ENCODE results near the gene NKIRAS1.

- TF ChIP-seq CTCF (IDR thresholded peaks at IDR 0.05): no peak
- TF ChIP-seq EP300 (IDR thresholded peaks at IDR 0.05): no peak
- TF ChIP-seq POLR2A (IDR thresholded peaks at IDR 0.05; ENCODE audit: low read depth): no peak
- no peak for TF ChIP-seq POLR2AphosphoS5 (IDR thresholded peaks at IDR 0.05)
These were observed 4.3 kb upstream of the NKIRAS1 start for GRCh38 chr3:23921052-23921511.

Data from esophagus muscularis mucosa (tissue), 4 donors.